Epithelial cell of proximal tubule (primary cell): ENCODE measurements around the gene CDC42SE2. TPM values are rescaled to one million over a fixed set of nuclear protein-coding genes. Genes with fewer than 3 reads are reported as not detected.
"Not testable (repeated sequence)": the region's sequence is repeated elsewhere in the genome, so short reads cannot be mapped to it uniquely, and the experiment has no call there.

Experiments
- DNase-seq: peaks from one replicate; pipeline ENCODE4 v3.0.0-alpha.2; 2011; ENCODE audit warnings: low read depth
- H3K4me3 ChIP-seq: 2 replicates; pipeline ENCODE4 v1.5.1; 2011; ENCODE audit warnings: low read depth, mild to moderate bottlenecking, low read length
- CTCF ChIP-seq: conservative IDR thresholded peaks from 2 replicates; pipeline ENCODE4 v1.5.1; 2012; ENCODE audit warnings: low read depth, mild to moderate bottlenecking, low read length
- total RNA-seq: library from RNA; depleted of rRNA; stranded (reverse); fragments of >200 nt; gene quantifications from 2 replicates; pipeline ENCODE4 v1.2.3, GENCODE V29; 2015

The CDC42SE2 gene
- total RNA-seq, 1 donor from 2014 or later, result 40.1 TPM

DNA sequence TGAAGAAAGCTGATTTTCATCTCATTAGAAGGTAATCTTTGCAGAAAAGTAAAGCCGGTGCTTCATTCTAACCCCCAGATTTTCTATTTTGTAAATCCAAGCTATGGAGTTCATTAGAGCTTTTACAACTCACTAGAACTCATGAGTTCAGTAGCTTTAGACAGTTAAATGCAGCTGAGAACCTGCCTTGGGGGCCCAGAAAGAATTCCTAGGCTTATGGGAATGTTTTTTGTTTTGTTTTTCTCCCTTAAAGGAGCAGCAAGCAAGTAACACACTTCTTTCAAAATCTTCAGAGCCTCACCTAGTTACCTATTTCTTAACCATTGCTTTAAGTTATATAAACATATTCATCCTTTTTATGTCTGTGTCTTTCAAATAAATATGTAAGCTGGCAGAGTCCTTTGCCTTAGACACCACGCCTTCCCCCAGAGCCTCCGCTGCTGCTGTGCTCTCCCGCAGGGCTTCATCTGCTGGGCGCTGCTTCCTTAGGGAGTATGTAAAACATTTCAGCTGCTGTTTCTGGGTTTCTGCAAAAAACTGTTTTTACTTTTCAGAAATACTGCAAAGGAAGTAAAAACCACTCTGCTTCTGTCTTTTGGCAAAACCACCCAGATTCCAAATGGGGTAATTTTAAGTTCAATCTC lies 132.9 kb downstream of the CDC42SE2 start:
- no peak for TF ChIP-seq CTCF
- no peak for DNase-seq
- H3K4me3 ChIP-seq, result no peak overlapping the region

DNA sequence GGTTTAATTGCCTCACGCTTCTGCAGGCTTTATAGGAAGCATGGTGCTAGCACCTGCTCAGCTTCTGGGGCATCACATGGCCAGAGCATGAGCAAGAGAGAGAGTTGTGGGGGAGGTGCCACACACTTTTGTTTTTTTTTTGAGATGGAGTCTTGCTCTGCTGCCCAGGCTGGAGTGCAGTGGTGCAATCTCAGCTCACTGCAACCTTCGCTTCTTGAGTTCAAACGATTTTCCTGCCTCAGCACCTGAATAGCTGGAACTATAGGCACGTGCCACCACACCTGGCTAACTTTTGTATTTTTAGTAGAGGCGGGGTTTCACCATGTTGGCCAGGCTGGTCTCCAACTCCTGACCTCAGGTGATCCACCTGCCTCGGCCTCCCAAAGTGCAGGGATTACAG lies 135.2 kb downstream of the CDC42SE2 start:
- not testable (repeated sequence) for DNase-seq, H3K4me3 ChIP-seq

GRCh38 chr5:131400585-131400984 lies 136.7 kb downstream of the CDC42SE2 start:
- TF ChIP-seq CTCF, result no peak
- H3K4me3 ChIP-seq, result no peak overlapping the region
- no peak for DNase-seq

- DNase-seq, result no peak
- no peak for TF ChIP-seq CTCF
- H3K4me3 ChIP-seq, result no peak overlapping the region
Observed at GRCh38 chr5:131405674-131406073, 141.8 kb downstream of the CDC42SE2 start.

DNA sequence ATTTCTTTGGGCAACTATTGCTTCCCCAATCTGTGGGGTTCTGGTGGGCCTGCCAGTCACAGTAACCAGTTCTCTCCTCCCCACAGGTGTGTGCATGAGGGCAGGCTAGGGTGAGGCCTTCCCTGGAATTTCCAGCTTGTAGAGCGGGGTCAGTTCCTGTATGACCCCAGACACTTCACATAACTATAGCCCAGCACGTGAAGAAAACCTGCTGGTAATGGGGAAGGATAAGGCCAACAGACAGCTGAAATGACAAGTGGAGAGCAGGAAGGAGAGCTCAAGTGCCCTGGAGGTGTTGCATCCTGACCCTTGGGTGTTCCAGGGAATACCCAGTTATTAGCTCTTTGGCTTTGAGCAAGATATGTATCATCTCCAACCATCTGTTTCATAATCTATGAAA lies 142.2 kb downstream of the CDC42SE2 start:
- no peak for TF ChIP-seq CTCF
- H3K4me3 ChIP-seq, result no peak overlapping the region
- no peak for DNase-seq

DNA sequence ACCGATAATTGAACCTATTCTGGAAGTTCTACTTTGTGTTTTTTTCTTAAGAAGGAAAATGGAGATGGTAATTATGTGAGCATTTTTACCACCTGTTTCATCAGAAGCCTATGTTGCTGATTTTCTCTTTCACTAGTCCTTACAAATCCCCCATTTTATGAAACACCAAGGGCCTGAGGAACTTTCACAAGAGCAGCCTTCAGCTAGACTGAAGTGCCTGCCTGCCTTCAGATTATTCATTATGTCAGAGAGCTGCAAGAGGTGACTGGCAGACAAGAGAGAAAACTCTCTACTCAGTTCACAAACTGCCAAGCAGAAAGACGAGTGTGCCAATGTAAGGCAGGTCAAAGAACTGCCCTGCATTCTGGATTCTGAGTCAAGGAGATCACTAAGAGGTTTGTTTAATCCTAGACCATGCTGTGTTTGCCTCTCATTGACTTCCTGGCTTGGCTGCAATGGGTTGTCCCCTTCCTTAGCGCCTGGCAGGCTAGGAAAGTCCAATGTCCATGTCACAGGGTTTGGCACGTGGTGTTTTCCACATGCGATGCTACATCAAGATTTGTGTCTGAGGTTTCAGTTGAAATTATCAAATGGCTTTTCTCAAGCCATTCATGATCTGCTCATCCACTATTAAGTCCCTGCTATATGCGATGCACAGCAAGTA lies 143.3 kb downstream of the CDC42SE2 start:
- no peak for TF ChIP-seq CTCF
- no peak for DNase-seq
- H3K4me3 ChIP-seq, result no peak overlapping the region

DNA sequence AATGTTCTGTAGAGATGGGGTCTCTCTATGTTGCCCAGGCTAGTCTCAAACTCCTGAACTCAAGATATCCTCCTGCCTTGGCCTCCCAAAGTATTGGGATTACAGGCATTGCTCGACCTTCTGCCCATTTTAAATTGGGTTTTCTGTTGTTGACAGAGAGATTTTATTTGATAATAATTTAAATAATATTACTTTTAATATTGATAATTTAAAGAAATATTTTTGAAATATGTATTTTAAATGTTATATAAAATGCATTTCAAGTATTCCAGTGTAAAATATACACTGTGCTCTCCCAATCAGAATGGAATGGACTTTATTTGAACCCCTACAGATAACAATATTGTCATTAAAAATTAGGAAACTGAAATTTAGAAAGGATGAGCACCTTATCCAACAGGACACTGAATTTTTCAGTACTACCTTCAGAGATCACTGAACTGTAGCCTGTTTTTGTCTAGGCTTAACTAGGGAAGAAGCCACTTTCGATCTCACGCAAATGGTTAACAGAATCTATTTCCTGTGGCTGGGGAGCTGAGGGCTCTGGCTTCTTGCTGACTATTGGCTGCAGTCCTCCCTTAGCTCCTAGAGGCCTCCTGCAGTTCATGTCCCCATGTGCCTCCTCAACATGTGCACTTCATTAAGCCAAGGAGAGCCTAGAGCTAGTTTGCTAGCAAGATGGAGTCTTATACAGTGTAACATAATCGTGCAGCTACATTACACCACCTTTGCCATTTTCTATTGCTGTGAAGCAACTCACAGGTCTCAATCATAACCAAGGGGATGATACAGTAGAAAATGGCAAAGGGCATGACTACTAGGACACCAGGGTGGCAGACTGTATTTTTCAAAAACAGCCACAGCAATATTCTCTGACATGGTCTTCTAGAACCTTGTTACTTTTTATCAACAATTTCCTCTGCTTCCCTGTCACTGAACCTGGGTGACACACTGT lies 150.0 kb downstream of the CDC42SE2 start:
- no peak for TF ChIP-seq CTCF
- no peak overlapping the region for H3K4me3 ChIP-seq
- no peak for DNase-seq
